Measurements from ENCODE around the gene POU4F2.

POU4F2 gene

GRCh38 chr4:146638786-146639505 is at the start of gene POU4F2:
TSS of gene POU4F2 (plus strand) at chr4:146638893. CDS start at chr4:146639141, 248 bp downstream.
- peak; percentile 12 for DNase-seq (ENCODE audit: low read depth)

- DNase-seq (ENCODE audit: low read depth) = no peak
Observed at GRCh38 chr4:146590801-146591200, 47.9 kb upstream of the POU4F2 start.

- DNase-seq (ENCODE audit: low read depth) = no peak
Observed at GRCh38 chr4:146592019-146592418, 46.7 kb upstream of the POU4F2 start.

GRCh38 chr4:146632770-146633470 is 5.8 kb upstream of the POU4F2 start:
- DNase-seq (ENCODE audit: low read depth) = no peak

GRCh38 chr4:146633471-146633800 is 5.3 kb upstream of the POU4F2 start:
- DNase-seq (ENCODE audit: low read depth) = no peak

- DNase-seq (ENCODE audit: low read depth) = no peak
Observed at GRCh38 chr4:146634825-146635224, 3.9 kb upstream of the POU4F2 start.

GRCh38 chr4:146637621-146638332 is 916 bp upstream of the POU4F2 start:
- DNase-seq (ENCODE audit: low read depth) = no peak

GRCh38 chr4:146638333-146638785 is 334 bp upstream of the POU4F2 start:
- no peak for DNase-seq (ENCODE audit: low read depth)

- DNase-seq (ENCODE audit: low read depth) = no peak
Observed at GRCh38 chr4:146639506-146639932, 826 bp downstream of the POU4F2 start.

- no peak for DNase-seq (ENCODE audit: low read depth)
Observed at GRCh38 chr4:146640021-146640464, 1.4 kb downstream of the POU4F2 start.

- DNase-seq (ENCODE audit: low read depth) = no peak
Observed at GRCh38 chr4:146640465-146641061, 1.9 kb downstream of the POU4F2 start.

GRCh38 chr4:146641762-146642161 is 3.1 kb downstream of the POU4F2 start:
- DNase-seq (ENCODE audit: low read depth) = no peak

GRCh38 chr4:146643812-146644401 is 5.2 kb downstream of the POU4F2 start:
- no peak for DNase-seq (ENCODE audit: low read depth)

- DNase-seq (ENCODE audit: low read depth) = no peak
Observed at GRCh38 chr4:146645921-146646320, 7.2 kb downstream of the POU4F2 start.

GRCh38 chr4:146646593-146647325 is 8.1 kb downstream of the POU4F2 start:
- no peak for DNase-seq (ENCODE audit: low read depth)

- DNase-seq (ENCODE audit: low read depth) = no peak
Observed at GRCh38 chr4:146647615-146648460, 9.1 kb downstream of the POU4F2 start.

GRCh38 chr4:146648461-146648783 is 9.7 kb downstream of the POU4F2 start:
- no peak for DNase-seq (ENCODE audit: low read depth)

- no peak for DNase-seq (ENCODE audit: low read depth)
Observed at GRCh38 chr4:146649232-146649631, 10.5 kb downstream of the POU4F2 start.

- no peak for DNase-seq (ENCODE audit: low read depth)
Observed at GRCh38 chr4:146650034-146650433, 11.3 kb downstream of the POU4F2 start.

- DNase-seq (ENCODE audit: low read depth) = no peak
Observed at GRCh38 chr4:146654687-146655520, 16.2 kb downstream of the POU4F2 start.

All from stimulated activated CD8-positive, alpha-beta memory T cell treated with anti-CD3 and anti-CD28 coated beads, Interleukin-4, amount 100 ng/mL, for 24 hours (primary cell).